NCI-H69 (cell line): ENCODE results near the gene ATG9A.
A peak's percentile ranks its signal among the peaks of the same experiment; 100 is the strongest.
"Not testable (repeated sequence)": the region's sequence is repeated elsewhere in the genome, so short reads cannot be mapped to it uniquely, and the experiment has no call there.

ENCODE experiments used
- DNase-seq: peaks from one replicate; lab custom pipeline; 2025; lab: John Stamatoyannopoulos, UW

Gene ATG9A

GRCh38 chr2:219229305-219230058 is at the start of gene ATG9A, which contains the start of gene ANKZF1:
TSS of gene ATG9A (minus strand) at chr2:219229636. CDS start at chr2:219228024, 1,612 bp downstream.
TSS of gene ANKZF1 (plus strand) at chr2:219229806. CDS start at chr2:219230258, 452 bp downstream.
- DNase-seq: peak; percentile 97

- no peak for DNase-seq
These were observed 49.3 kb upstream of the ATG9A start for GRCh38 chr2:219278655-219279150.

- peak; percentile 63 for DNase-seq
These were observed 48.5 kb upstream of the ATG9A start for GRCh38 chr2:219277703-219278654.

- peak; percentile 10 for DNase-seq
These were observed 45.0 kb upstream of the ATG9A start for GRCh38 chr2:219274361-219274921.

- peak; percentile 7 for DNase-seq
These were observed 44.5 kb upstream of the ATG9A start for GRCh38 chr2:219273937-219274336.

GRCh38 chr2:219272995-219273394 is 43.6 kb upstream of the ATG9A start:
- DNase-seq: no peak

- no peak for DNase-seq
These were observed 42.9 kb upstream of the ATG9A start for GRCh38 chr2:219272356-219272755.

GRCh38 chr2:219271021-219271420 is 41.6 kb upstream of the ATG9A start:
- DNase-seq: no peak

- DNase-seq: no peak
These were observed 40.6 kb upstream of the ATG9A start for GRCh38 chr2:219270055-219270372.

- DNase-seq: peak; percentile 69
These were observed 40.1 kb upstream of the ATG9A start for GRCh38 chr2:219269362-219270054.

- DNase-seq: no peak
These were observed 38.9 kb upstream of the ATG9A start for GRCh38 chr2:219268294-219268693.

- DNase-seq: peak; percentile 17
These were observed 37.5 kb upstream of the ATG9A start for GRCh38 chr2:219266886-219267285.

- no peak for DNase-seq
These were observed 36.8 kb upstream of the ATG9A start for GRCh38 chr2:219266232-219266631.

- DNase-seq: no peak
These were observed 31.8 kb upstream of the ATG9A start for GRCh38 chr2:219261024-219261855.

GRCh38 chr2:219258942-219259341 is 29.5 kb upstream of the ATG9A start:
- not testable (repeated sequence) for DNase-seq

- no peak for DNase-seq
These were observed 25.3 kb upstream of the ATG9A start for GRCh38 chr2:219254590-219255201.

- DNase-seq: peak; percentile 89
These were observed 24.5 kb upstream of the ATG9A start, which contains the start of gene TUBA4A for GRCh38 chr2:219253753-219254589. TSS of gene TUBA4A (minus strand) at chr2:219253918. CDS start at chr2:219253858, 60 bp downstream.

GRCh38 chr2:219252900-219253752 is 23.7 kb upstream of the ATG9A start, which contains the start of gene TUBA4B:
TSS of gene TUBA4B (plus strand) at chr2:219253243. CDS start at chr2:219253408, 165 bp downstream.
- peak; percentile 70 for DNase-seq
